Measurements from ENCODE around the gene IFNL4. TPM values are rescaled to one million over a fixed set of nuclear protein-coding genes. Genes with fewer than 3 reads are reported as not detected.
"Not testable (repeated sequence)": the region's sequence is repeated elsewhere in the genome, so short reads cannot be mapped to it uniquely, and the experiment has no call there.

The IFNL4 gene
- total RNA-seq, 2 experiments from 2014 or later = not detected

DNA sequence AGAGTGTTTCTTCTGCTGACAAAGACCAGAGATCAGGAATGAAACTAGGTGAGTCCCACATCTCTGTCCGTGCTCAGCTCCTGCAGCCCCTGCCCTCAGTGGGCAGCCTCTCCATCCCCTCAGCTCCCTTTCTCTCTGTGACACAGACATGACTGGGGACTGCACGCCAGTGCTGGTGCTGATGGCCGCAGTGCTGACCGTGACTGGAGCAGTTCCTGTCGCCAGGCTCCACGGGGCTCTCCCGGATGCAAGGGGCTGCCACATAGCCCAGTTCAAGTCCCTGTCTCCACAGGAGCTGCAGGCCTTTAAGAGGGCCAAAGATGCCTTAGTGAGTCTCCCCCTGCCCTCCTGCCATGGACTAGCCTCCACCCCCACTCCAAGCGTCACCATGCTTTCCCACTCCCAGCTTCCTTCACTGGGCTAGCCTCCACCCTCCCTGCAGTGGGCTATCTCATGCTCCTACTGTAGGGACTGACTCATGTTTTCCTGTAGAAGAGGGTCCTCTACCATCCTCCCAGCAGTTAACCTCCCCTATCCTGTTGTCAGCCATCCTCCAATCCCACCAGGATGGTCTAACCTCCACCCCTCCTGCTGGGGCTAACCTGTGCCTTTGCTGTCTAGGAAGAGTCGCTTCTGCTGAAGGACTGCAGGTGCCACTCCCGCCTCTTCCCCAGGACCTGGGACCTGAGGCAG is 20.0 kb upstream of the IFNL4 start:
- peaks cover 33% of the 10 kb centered on the region for H3K27me3 Mint-ChIP-seq
- H3K9me3 Mint-ChIP-seq (ENCODE audit: low read depth); H3K27ac Mint-ChIP-seq; CTCF ChIA-PET; H3K4me1 Mint-ChIP-seq; H3K36me3 Mint-ChIP-seq; H3K4me3 Mint-ChIP-seq; ATAC-seq; DNase-seq: not testable (repeated sequence)

DNA sequence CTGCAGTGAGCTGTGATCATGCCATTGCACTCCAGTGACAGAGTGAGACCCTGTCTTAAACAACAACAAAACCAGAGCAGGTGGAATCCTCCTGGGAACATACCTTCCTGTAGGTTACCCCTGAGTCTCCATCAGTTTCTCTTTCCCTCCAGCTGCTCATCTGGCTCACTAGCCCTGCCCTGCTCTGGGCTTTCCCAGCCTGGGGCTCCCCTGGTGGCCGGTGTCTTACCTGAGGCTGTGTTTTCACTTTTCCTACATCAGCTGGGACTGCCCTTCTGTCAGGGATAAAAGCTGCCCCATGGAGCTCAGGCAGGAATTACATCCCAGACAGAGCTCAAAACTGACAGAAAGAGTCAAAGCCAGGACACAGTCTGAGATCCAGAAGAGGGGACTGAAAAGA is 19.4 kb upstream of the IFNL4 start, which contains the start of gene IFNL2:
Gene IFNL2 (plus strand): TSS at position 312 of the 400 bp plus-strand sequence. CDS start 173 bp downstream, outside the sequence.
- H3K36me3 Mint-ChIP-seq; DNase-seq; H3K9me3 Mint-ChIP-seq (ENCODE audit: low read depth); H3K4me3 Mint-ChIP-seq; H3K4me1 Mint-ChIP-seq; H3K27ac Mint-ChIP-seq: not testable (repeated sequence)
- peaks cover 39% of the 10 kb centered on the region for H3K27me3 Mint-ChIP-seq
- CTCF ChIA-PET = interaction anchor here (1.0 kb wide), 1 partner anchor 177 kb away, joined by 5 read pairs; the partner anchor contains the start of gene SUPT5H
- peak; percentile 60 for ATAC-seq

DNA sequence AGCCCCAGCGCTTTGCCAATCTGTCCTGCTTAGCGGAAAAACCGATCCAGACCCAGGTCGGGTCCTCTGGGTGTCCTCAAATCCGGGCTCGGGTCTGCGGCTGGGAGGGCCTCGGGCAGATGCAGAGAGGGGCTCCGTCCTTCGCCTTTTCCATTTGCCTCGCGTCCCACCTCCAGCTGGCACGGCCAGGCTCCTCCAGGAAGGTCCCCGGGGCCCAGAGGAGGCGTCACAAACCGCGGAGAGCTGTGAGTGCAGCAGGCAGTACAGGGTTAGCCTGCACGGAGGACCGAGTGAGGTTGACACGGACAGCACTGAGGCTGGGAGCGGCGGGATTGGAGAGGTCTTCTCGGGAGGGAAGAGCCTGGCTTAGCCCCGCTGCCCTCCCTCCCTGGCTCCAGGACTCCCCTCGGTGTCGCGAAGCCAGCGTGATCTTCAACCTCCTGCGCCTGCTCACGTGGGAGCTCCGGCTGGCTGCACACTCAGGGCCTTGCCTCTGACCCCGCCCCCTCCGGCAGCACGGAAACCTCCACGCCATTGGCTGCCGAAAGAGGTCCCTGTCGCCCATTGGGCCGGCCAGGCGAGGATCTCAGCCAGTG is 16.8 kb upstream of the IFNL4 start:
- no peak for ATAC-seq
- DNase-seq = no peak
- H3K36me3 Mint-ChIP-seq = no peaks in the 10 kb centered on the region
- no peak overlapping the region for H3K4me3 Mint-ChIP-seq
- H3K27ac Mint-ChIP-seq = no peak overlapping the region
- H3K27me3 Mint-ChIP-seq = peaks cover 50% of the 10 kb centered on the region
- CTCF ChIA-PET = interaction anchor here (1.2 kb wide), 1 partner anchor 13 kb away, joined by 3 read pairs; no protein-coding TSS in a partner anchor
- H3K9me3 Mint-ChIP-seq (ENCODE audit: low read depth) = no peaks in the 10 kb centered on the region
- H3K4me1 Mint-ChIP-seq = peaks cover 1% of the 10 kb centered on the region

DNA sequence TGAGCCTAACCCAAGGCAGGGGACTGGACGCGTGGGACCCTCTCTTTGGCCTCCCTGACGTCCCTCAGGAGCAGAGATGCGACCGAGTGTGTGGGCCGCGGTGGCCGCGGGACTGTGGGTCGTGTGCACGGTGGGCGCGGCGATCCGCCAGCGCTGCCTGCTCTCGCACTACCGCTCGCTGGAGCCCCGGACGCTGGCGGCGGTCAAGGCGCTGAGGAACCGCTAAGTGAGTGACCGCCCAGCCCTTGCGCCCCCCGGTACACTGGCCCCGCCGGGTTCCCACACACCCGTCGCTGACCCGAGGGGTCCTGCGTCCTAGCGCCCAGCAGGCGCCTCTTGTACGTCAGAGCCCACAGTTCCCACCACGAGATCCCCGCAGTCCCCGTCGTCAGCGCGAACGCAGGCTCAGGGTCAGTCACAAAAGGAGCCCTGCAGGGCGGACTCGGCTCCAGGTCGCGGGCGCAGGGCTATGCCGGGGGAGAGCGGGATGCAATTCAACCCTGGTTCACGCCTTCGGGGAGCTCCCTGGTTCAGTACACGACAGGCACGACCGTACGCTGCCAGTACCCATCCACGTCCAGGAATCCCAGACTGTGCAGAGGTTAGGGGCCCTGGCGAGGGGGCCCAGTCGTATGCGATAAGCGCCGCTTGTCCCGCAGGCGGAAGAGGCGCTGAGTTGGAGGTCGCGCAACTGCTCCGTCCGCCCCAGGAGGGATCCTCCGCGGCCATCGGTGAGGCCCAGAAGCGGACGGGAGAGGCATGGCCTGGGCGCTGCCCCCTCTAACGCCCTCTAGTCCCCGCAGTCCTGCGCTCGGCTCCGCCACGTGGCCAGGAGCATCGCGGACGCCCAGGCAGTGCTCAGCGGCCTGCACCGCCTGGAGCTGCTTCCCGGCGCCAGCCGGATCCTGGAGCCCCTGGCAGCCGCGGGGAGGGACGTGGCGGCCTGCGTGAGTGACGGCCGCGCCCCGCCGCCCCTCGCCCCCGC is 15.9 kb upstream of the IFNL4 start:
- H3K9me3 Mint-ChIP-seq (ENCODE audit: low read depth) = no peaks in the 10 kb centered on the region
- H3K36me3 Mint-ChIP-seq = no peaks in the 10 kb centered on the region
- CTCF ChIA-PET = interaction anchor here (0.6 to 1.2 kb wide), 2 partner anchors 12 to 70 kb away, joined by 3 read pairs; no protein-coding TSS in a partner anchor
- H3K4me1 Mint-ChIP-seq = peaks cover 1% of the 10 kb centered on the region
- ATAC-seq (no peak), DNase-seq (no peak)
- no peak overlapping the region for H3K27ac Mint-ChIP-seq
- H3K27me3 Mint-ChIP-seq = peaks cover 50% of the 10 kb centered on the region
- no peak overlapping the region for H3K4me3 Mint-ChIP-seq

DNA sequence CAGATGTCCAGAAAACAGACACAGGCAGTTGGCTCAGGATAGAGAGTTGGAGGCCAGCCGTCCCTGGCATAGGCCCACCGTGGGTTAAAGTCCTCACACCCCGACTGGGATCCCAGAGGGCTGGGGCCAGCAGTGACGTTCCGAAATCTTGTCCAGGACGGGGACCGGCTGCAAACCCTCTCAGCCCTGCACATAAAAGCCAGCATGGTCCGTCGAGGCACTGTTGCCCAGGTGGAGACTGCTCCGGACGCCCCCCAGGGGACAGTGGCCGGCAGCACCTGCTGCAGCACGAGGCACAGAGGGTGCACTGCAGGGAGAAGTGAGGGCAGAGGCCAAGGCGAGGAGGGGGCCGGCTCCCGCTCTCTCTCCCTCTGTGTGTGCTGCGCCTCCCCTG is 15.3 kb upstream of the IFNL4 start:
- no peak overlapping the region for H3K27ac Mint-ChIP-seq
- DNase-seq (no peak), ATAC-seq (no peak)
- H3K4me3 Mint-ChIP-seq = no peak overlapping the region
- peaks cover 1% of the 10 kb centered on the region for H3K4me1 Mint-ChIP-seq
- H3K27me3 Mint-ChIP-seq = peaks cover 52% of the 10 kb centered on the region
- CTCF ChIA-PET = no interaction called here
- H3K36me3 Mint-ChIP-seq = no peaks in the 10 kb centered on the region
- H3K9me3 Mint-ChIP-seq (ENCODE audit: low read depth) = no peaks in the 10 kb centered on the region

DNA sequence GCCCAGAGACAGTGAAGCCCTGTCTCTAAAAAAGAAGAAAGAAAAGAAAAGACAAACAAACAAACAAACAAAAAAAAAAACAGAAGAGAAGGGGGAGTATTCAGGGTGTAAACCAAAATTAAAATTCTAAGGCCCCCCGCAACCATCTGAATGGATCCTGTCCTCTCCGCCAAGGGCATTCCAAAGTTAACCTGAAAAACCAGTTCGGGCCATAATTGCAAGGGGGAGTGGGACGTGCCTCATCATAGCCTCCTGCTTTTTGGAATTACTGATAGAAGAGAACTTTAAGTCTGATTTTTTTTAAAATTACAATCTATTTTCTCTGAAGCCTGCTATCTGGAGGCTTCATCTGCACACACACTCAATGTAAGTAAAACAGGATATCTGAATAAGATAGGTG is 13.8 kb upstream of the IFNL4 start:
- H3K27ac Mint-ChIP-seq = no peak overlapping the region
- H3K27me3 Mint-ChIP-seq = peaks cover 52% of the 10 kb centered on the region
- H3K9me3 Mint-ChIP-seq (ENCODE audit: low read depth) = no peaks in the 10 kb centered on the region
- no peak for DNase-seq
- no peak for ATAC-seq
- peaks cover 1% of the 10 kb centered on the region for H3K4me1 Mint-ChIP-seq
- CTCF ChIA-PET = interaction anchor here (0.8 kb wide), 1 partner anchor 39 kb away, joined by 3 read pairs; no protein-coding TSS in a partner anchor
- H3K36me3 Mint-ChIP-seq = no peaks in the 10 kb centered on the region
- no peak overlapping the region for H3K4me3 Mint-ChIP-seq

DNA sequence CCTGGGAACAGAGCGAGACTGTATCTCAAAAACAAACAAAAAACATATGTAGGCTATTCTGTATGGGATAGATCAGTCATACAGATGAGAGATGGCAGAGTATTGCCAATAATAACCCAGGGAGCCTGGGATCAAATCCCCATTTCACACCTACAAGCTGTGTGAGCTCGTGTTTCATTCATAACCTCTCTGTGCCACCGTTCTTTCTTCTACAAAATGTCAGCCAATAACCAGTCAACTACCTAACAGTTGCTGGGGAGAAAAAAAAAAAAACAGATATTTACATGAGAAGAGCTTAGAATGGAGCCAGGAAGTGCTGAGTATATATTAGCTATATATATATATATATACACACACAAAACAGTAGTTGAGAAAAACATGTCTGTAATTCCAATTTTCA is 13.0 kb upstream of the IFNL4 start:
- Mint-ChIP-seq H3K9me3 (ENCODE audit: low read depth) (no peaks in the 10 kb centered on the region), H3K4me1 (peaks cover 1% of the 10 kb centered on the region)
- CTCF ChIA-PET = interaction anchor here (0.7 to 0.8 kb wide), 2 partner anchors 38 to 66 kb away, joined by 3 read pairs; no protein-coding TSS in a partner anchor

DNA sequence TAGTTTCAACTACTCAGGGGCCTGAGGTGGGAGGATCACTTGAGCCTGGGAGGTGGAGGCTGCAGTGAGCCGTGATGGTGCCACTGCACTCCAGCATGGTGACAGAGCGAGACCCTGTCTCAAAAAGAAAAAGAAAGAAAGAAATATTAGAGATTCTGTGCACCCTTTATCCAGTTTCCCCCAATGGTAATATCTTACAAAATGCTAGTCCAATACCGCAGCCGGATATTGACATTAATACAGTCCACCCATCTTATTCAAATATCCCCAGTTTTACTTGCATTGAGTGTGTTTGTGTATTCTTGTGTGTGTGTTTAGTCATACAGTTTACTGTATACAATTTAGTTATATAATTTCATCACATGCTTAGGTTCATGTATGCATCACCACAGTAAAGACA is 8.6 kb upstream of the IFNL4 start:
- CTCF ChIA-PET = interaction anchor here (0.7 kb wide), 1 partner anchor 70 kb away, joined by 3 read pairs; no protein-coding TSS in a partner anchor
- peaks cover 4% of the 10 kb centered on the region for H3K4me1 Mint-ChIP-seq
- ATAC-seq = no peak
- no peaks in the 10 kb centered on the region for H3K36me3 Mint-ChIP-seq
- no peak overlapping the region for H3K4me3 Mint-ChIP-seq
- H3K9me3 Mint-ChIP-seq (ENCODE audit: low read depth) = no peaks in the 10 kb centered on the region
- no peak for DNase-seq
- no peak overlapping the region for H3K27ac Mint-ChIP-seq
- H3K27me3 Mint-ChIP-seq = peaks cover 31% of the 10 kb centered on the region

More for the DNA sequence above, 13.0 kb upstream of the IFNL4 start:
- no peak for DNase-seq
- H3K36me3 Mint-ChIP-seq = no peaks in the 10 kb centered on the region
- no peak overlapping the region for H3K4me3 Mint-ChIP-seq
- no peak overlapping the region for H3K27ac Mint-ChIP-seq
- no peak for ATAC-seq
- H3K27me3 Mint-ChIP-seq = peaks cover 56% of the 10 kb centered on the region

DNA sequence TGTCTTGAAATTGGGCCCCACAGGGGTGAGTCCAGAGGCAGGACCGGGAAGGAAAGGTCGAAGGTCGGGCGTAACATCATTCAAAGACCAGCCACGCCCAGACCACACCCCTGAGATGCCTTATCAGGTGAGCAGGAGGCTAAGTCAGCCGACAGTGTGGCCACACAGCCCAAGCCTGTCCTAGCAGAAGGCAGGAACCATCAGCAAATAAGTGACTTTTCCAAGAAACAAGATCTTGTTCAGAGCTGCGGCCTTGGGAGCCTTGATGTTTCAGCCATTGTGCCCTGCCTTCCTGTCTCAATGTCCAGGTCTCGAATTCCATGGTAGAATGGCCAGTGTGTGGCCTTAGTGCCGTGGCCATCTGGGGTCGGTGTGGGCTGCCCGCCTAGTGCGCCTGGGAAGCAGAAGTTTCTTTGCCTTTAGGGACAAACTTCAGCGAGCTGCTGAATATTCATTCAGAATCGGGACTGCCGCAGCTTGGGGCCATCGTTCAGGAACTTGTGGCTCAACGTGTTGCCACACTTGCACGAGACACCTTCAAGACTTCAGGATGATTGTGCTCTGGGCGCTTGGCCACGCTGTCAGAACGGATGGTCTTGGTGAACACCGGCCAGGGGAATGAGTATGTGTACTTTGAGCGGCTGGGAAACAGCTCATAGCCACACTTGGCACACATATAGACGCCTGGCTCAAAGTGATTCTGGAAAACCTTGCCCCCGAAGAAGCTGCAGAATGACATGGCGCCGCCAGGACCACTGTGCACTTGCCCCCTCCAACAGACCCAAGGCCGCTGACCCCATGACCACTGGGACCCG is 6.1 kb upstream of the IFNL4 start:
- ATAC-seq = no peak

DNA sequence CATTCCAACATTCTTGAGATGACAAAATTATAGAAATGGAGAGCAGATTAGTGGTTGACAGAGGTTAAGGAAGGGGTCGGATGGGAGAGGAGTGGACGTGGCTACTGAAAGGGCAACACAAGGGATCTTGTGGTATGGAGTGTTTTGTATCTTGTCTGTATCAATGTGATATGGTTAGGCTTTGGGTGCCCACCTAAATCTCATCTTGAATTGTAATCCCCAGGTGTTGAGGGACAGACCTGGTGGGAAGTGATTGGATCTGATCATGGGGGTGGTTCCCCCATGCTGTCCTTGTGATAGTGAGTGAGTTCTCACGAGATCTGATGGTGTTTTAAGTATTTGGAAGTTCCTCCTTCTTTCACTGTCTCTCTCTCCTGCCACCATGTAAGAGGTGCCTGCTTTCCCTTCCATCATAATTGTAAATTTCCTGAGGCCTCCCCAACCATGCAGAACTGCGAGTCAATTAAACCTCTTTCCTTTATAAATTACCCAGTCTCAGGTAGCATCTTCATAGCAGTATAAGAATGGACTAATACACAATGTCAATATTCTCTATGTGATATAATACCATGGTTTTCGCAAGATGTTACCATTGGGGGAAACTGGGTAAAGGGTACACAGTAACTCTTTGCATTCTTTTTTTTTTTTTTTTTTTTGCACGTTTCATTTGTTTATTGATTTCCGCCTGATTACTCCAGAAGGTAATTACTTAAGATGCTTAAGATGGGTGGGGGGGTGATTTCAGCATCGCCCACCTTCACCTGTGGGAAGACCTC is 4.9 kb upstream of the IFNL4 start:
- CTCF ChIA-PET = no interaction called here
- H3K4me1 Mint-ChIP-seq = peaks cover 4% of the 10 kb centered on the region
- H3K4me3 Mint-ChIP-seq = no peak overlapping the region
- H3K36me3 Mint-ChIP-seq = no peaks in the 10 kb centered on the region
- no peaks in the 10 kb centered on the region for H3K9me3 Mint-ChIP-seq (ENCODE audit: low read depth)
- no peak for DNase-seq
- H3K27me3 Mint-ChIP-seq = peaks cover 23% of the 10 kb centered on the region
- no peak for ATAC-seq
- no peak overlapping the region for H3K27ac Mint-ChIP-seq

More for the DNA sequence above, 6.1 kb upstream of the IFNL4 start:
- no peaks in the 10 kb centered on the region for H3K36me3 Mint-ChIP-seq
- peaks cover 4% of the 10 kb centered on the region for H3K4me1 Mint-ChIP-seq
- CTCF ChIA-PET = interaction anchor here (1.2 kb wide), 1 partner anchor 42 kb away, joined by 5 read pairs; no protein-coding TSS in a partner anchor
- H3K27me3 Mint-ChIP-seq = peaks cover 17% of the 10 kb centered on the region
- no peak overlapping the region for H3K27ac Mint-ChIP-seq
- no peak for DNase-seq
- no peaks in the 10 kb centered on the region for H3K9me3 Mint-ChIP-seq (ENCODE audit: low read depth)
- no peak overlapping the region for H3K4me3 Mint-ChIP-seq

DNA sequence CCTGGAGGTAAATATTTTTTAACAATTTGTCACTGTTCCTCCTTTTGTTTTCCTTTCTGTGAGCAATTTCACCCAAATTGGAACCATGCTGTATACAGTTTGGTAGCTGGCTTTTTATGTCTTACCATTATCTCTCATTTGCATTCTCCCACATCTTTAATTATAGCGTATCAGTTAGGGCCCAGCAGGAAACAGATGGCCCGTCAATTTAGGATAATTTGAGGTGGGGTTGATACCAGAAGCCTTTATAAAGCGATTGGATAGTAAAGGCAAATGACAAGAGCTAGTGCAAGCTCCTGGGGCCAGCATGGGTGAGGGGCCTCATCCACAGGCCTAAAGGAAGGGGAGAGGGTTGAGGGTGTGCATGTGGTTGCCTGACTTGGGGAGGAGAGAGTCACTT is 3.8 kb upstream of the IFNL4 start:
- CTCF ChIA-PET = interaction anchor here (0.6 to 1.3 kb wide), 2 partner anchors 13 to 130 kb away, joined by 3 read pairs; no protein-coding TSS in a partner anchor
- Mint-ChIP-seq H3K36me3 (no peaks in the 10 kb centered on the region), H3K27ac (no peak overlapping the region), H3K27me3 (peaks cover 23% of the 10 kb centered on the region), H3K4me3 (no peak overlapping the region), H3K4me1 (peaks cover 4% of the 10 kb centered on the region), H3K9me3 (ENCODE audit: low read depth) (no peaks in the 10 kb centered on the region)
- DNase-seq (no peak), ATAC-seq (no peak)

DNA sequence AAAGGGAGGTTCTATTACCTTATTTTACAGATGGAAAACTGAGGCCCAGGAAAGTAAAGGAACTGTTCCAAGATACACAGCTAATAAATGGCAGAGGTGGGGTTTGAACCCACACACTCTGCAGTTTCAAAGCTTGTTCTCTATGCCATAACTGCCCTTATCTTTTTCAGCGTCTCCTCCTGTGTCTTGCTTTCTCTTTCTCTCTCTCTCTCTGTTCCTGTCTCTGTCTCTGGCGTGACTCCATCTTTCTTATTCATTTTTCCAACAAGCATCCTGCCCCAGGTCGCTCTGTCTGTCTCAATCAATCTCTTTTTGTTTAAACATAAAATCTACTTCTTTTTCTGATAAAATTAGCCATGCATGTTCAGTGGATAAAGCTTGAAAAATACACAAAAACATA is 3.2 kb upstream of the IFNL4 start:
- H3K36me3 Mint-ChIP-seq = no peaks in the 10 kb centered on the region
- no peak for DNase-seq
- no peak for ATAC-seq
- CTCF ChIA-PET = interaction anchor here (0.7 to 1.3 kb wide), 2 partner anchors 13 to 179 kb away, joined by 3 read pairs; no protein-coding TSS in a partner anchor
- peaks cover 7% of the 10 kb centered on the region for H3K4me1 Mint-ChIP-seq
- no peak overlapping the region for H3K4me3 Mint-ChIP-seq
- H3K27me3 Mint-ChIP-seq = peaks cover 23% of the 10 kb centered on the region
- no peak overlapping the region for H3K27ac Mint-ChIP-seq
- H3K9me3 Mint-ChIP-seq (ENCODE audit: low read depth) = no peaks in the 10 kb centered on the region
